Keratinocyte (primary cell): ENCODE measurements around the gene DPF3.

ENCODE experiments used
- EZH2 ChIP-seq: IDR thresholded peaks from one replicate; pipeline ENCODE4 v1.6.1; 2012; ENCODE audit warnings: inconsistent platforms, mild to moderate bottlenecking, low read length, moderate library complexity
- TF ChIP-seq, protein P1 (sequence below), 3 experiments: IDR thresholded peaks in 1 of 3; conservative IDR thresholded peaks in 1 of 3; optimal IDR thresholded peaks in 1 of 3; 2 replicates in 2 of 3; 3 replicates in 1 of 3; pipeline versions ENCODE3 to v1.5.1; 2011; ENCODE audit warnings: low read length in 3 of 3, mild to moderate bottlenecking in 3 of 3, moderate library complexity in 2 of 3, control low read depth in 1 of 3, inconsistent platforms in 1 of 3; ENCODE audit not compliant: insufficient read depth in 2 of 3; ENCODE audit errors: extremely low read depth in 1 of 3

GRCh38 chr14:72747652-72748051 lies 146.2 kb downstream of the DPF3 start:
- TF ChIP-seq, protein P1, sequence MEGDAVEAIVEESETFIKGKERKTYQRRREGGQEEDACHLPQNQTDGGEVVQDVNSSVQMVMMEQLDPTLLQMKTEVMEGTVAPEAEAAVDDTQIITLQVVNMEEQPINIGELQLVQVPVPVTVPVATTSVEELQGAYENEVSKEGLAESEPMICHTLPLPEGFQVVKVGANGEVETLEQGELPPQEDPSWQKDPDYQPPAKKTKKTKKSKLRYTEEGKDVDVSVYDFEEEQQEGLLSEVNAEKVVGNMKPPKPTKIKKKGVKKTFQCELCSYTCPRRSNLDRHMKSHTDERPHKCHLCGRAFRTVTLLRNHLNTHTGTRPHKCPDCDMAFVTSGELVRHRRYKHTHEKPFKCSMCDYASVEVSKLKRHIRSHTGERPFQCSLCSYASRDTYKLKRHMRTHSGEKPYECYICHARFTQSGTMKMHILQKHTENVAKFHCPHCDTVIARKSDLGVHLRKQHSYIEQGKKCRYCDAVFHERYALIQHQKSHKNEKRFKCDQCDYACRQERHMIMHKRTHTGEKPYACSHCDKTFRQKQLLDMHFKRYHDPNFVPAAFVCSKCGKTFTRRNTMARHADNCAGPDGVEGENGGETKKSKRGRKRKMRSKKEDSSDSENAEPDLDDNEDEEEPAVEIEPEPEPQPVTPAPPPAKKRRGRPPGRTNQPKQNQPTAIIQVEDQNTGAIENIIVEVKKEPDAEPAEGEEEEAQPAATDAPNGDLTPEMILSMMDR (optimal IDR thresholded peaks at IDR 0.05 in 1 of 3, IDR thresholded peaks at IDR 0.05 in 1 of 3, conservative IDR thresholded peaks at IDR 0.05 in 1 of 3; ENCODE audit: extremely low read depth in 1 of 3, insufficient read depth in 2 of 3, low read length in 3 of 3): no peak
- TF ChIP-seq EZH2: no peak
